B cell (primary cell): ENCODE results near the gene ADGRV1. TPM values are rescaled to one million over a fixed set of nuclear protein-coding genes. Genes with fewer than 3 reads are reported as not detected.

ENCODE experiments used
- ATAC-seq: fragments of 200-7000 bp; cut with Tn5 transposase; one replicate; pipeline ENCODE4 v1.10.0; 2021; ENCODE audit warnings: low read depth, mild to moderate bottlenecking, moderate number of reproducible peaks, moderate library complexity
- CTCF ChIA-PET: fragments of 350-600 bp; sonication (Branson Sonifier 250); formaldehyde crosslinking; loops from one replicate; lab custom pipeline; 2021; ENCODE audit warnings: antibody characterized with exemption, inconsistent platforms; lab: Charles Lee
- POLR2A ChIA-PET: fragments of 350-600 bp; sonication (Branson Sonifier 250); formaldehyde crosslinking; loops from one replicate; lab custom pipeline; 2021; ENCODE audit warnings: antibody characterized with exemption; lab: Charles Lee
- DNase-seq: peaks from one replicate; pipeline ENCODE4 v3.0.0; 2013
- H2AFZ ChIP-seq: 2 replicates; pipeline ENCODE4 v1.6.1; 2012; ENCODE audit warnings: mild to moderate bottlenecking, low read depth, low read length; ENCODE audit not compliant: insufficient read depth, poor library complexity, severe bottlenecking
- H3K27ac ChIP-seq, 2 donors: 1 replicate in 1 of 2; 2 replicates in 1 of 2; pipeline ENCODE4 v1.5.1; 2012 to 2013; ENCODE audit warnings: low read length in 2 of 2, mild to moderate bottlenecking in 2 of 2, moderate library complexity in 1 of 2
- H3K27me3 ChIP-seq, 4 experiments: fragments of 200-600 bp in 1 of 4; sonication (generic) in 1 of 4; replicated peaks in 1 of 4; 1 replicate in 2 of 4; 2 replicates in 2 of 4; pipeline versions ENCODE4 v1.6.1 to v1.7.0; 2013 to 2016; ENCODE audit warnings: low read length in 3 of 4, mild to moderate bottlenecking in 2 of 4, mixed read lengths in 1 of 4, moderate library complexity in 1 of 4; ENCODE audit not compliant: insufficient read depth in 4 of 4, control insufficient read depth in 3 of 4; ENCODE audit errors: control extremely low read depth in 1 of 4
- H3K36me3 ChIP-seq, 2 experiments: replicated peaks in 1 of 2; 1 replicate in 1 of 2; 2 replicates in 1 of 2; pipeline versions ENCODE4 v1.6.1 to v1.7.1; 2013; ENCODE audit warnings: low read length in 1 of 2; ENCODE audit not compliant: insufficient read depth in 2 of 2, control insufficient read depth in 1 of 2; ENCODE audit errors: control extremely low read depth in 1 of 2, extremely low read depth in 1 of 2
- H3K4me1 ChIP-seq, 2 donors: fragments of 200-600 bp in 1 of 2; sonication (generic) in 1 of 2; 1 replicate in 1 of 2; 2 replicates in 1 of 2; pipeline versions ENCODE4 v1.5.1 to v1.6.1; 2013 to 2017; ENCODE audit warnings: low read length in 2 of 2; ENCODE audit not compliant: control insufficient read depth in 2 of 2, insufficient read depth in 2 of 2
- H3K4me2 ChIP-seq: replicated peaks from 2 replicates; pipeline ENCODE3; 2012; ENCODE audit warnings: mild to moderate bottlenecking, low read depth, low read length; ENCODE audit not compliant: poor library complexity, severe bottlenecking
- H3K4me3 ChIP-seq, 5 experiments: fragments of 200-600 bp in 1 of 5; sonication (generic) in 1 of 5; 1 replicate in 3 of 5; 2 replicates in 2 of 5; pipeline versions ENCODE4 v1.5.1 to v1.7.0; 2011 to 2016; ENCODE audit warnings: low read length in 4 of 5, mild to moderate bottlenecking in 4 of 5, low read depth in 2 of 5, control low read depth in 1 of 5, moderate library complexity in 1 of 5; ENCODE audit not compliant: insufficient read depth in 1 of 5; ENCODE audit errors: control extremely low read depth in 1 of 5, extremely low read depth in 1 of 5
- H3K79me2 ChIP-seq: fragments of 200-600 bp; sonication (generic); one replicate; pipeline ENCODE4 v1.6.0; 2016; ENCODE audit warnings: low read length; ENCODE audit not compliant: control insufficient read depth, insufficient read depth
- H3K9ac ChIP-seq: fragments of 200-600 bp; sonication (generic); 2 replicates; pipeline ENCODE4 v1.6.1; 2017; ENCODE audit warnings: mild to moderate bottlenecking, low read length, moderate library complexity
- H3K9me3 ChIP-seq, 3 donors: one replicate each; pipeline versions ENCODE4 v1.6.1 to v1.7.1; 2013; ENCODE audit warnings: low read length in 2 of 3; ENCODE audit not compliant: control insufficient read depth in 2 of 3, insufficient read depth in 1 of 3; ENCODE audit errors: control extremely low read depth in 1 of 3
- H4K20me1 ChIP-seq: 2 replicates; pipeline ENCODE4 v1.6.0; 2012; ENCODE audit warnings: mild to moderate bottlenecking, low read length; ENCODE audit not compliant: insufficient read depth, control insufficient read depth, poor library complexity, severe bottlenecking
- H3K27ac Mint-ChIP-seq: one replicate; pipeline ENCODE4 v1.8.0; 2021; ENCODE audit warnings: mixed read lengths
- H3K27me3 Mint-ChIP-seq: one replicate; pipeline ENCODE4 v1.8.0; 2021; ENCODE audit warnings: mixed read lengths
- H3K4me1 Mint-ChIP-seq: one replicate; pipeline ENCODE4 v1.8.0; 2021; ENCODE audit warnings: mixed read lengths
- H3K4me3 Mint-ChIP-seq: one replicate; pipeline ENCODE4 v1.8.0; 2021; ENCODE audit warnings: mixed read lengths
- H3K9me3 Mint-ChIP-seq: one replicate; pipeline ENCODE4 v1.8.0; 2022; ENCODE audit warnings: mixed read lengths; ENCODE audit not compliant: insufficient read depth
- EZH2 ChIP-seq: IDR thresholded peaks from 2 replicates; pipeline ENCODE4 v1.6.1; 2012; ENCODE audit warnings: borderline replicate concordance, low read depth, mild to moderate bottlenecking, moderate library complexity, low read length; ENCODE audit not compliant: insufficient read depth, poor library complexity, severe bottlenecking
- WGBS: methylation state at CpG from one replicate; pipeline ENCODE4 v1.1.5; 2013; ENCODE audit warnings: missing lambda C conversion rate; ENCODE audit not compliant: insufficient coverage; 5-methylcytosine and 5-hydroxymethylcytosine counted together
- intact Hi-C: fragments of 100-400 bp; cut with micrococcal nuclease; formaldehyde crosslinking; loops from one replicate; pipeline ENCODE4 v1.10.0; 2022
- polyA plus RNA-seq: library from polyadenylated mRNA; depleted of rRNA; stranded (reverse); fragments of >200 nt; gene quantifications from 2 replicates; pipeline ENCODE4 v1.2.3, GENCODE V29; 2012
- total RNA-seq, 2 donors: library from RNA; stranded (reverse); fragments of 120-200 nt in 1 of 2; gene quantifications; 1 replicate in 1 of 2; 2 replicates in 1 of 2; pipeline versions ENCODE4 v1.2.3 to v1.2.4, GENCODE V29; 2013 to 2022
- TF ChIP-seq, protein P1 (sequence below): fragments of 200-600 bp; IDR thresholded peaks from one replicate; pipeline ENCODE4 v1.8.0; 2022; ENCODE audit warnings: antibody characterized with exemption, mild to moderate bottlenecking

Gene ADGRV1
- total and polyA plus RNA-seq, 2 donors (not counting 1 experiment from before 2014, with no cell fraction given), result 0.07 TPM; not detected in 1

DNA sequence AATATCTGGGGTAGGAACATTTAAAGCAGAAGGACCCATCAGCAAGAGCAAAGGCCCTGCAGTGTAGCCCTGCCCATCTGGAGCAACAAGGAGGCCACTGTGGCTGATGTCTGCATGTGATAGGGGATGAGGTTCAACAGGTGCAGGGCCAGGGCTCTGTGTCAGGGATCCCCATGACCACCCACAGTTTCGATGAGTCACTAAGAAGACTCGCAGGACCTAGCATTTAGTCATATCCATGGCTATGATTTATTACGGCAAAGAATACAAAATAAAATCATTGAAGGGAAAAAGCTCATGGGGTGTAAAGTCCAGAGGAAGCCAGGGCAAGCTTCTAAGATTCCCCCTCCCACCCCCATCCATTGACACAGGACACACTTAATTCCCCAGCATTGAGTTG, 188.6 kb downstream of the ADGRV1 start:
- Histone ChIP-seq H3K36me3 (no peaks in the 10 kb centered on the region), H4K20me1 (no peaks in the 10 kb centered on the region), H3K4me2 (no peak overlapping the region), H3K79me2 (no peaks in the 10 kb centered on the region), H3K9me3 (no peaks in the 10 kb centered on the region), H2AFZ (no peak overlapping the region), H3K4me1 (no peaks in the 10 kb centered on the region), H3K4me3 (no peak overlapping the region), H3K9ac (no peak overlapping the region), H3K27ac (no peak overlapping the region), H3K27me3 (peaks cover 0 to 3% (median 0%) of the 10 kb centered on the region in 4 experiments)
- no peak for DNase-seq
- no peak overlapping the region for H3K27ac Mint-ChIP-seq
- no peak overlapping the region for H3K4me3 Mint-ChIP-seq
- POLR2A ChIA-PET, result no interaction called here
- peaks cover 19% of the 10 kb centered on the region for H3K27me3 Mint-ChIP-seq
- no CpG with 5 or more reads among the region's 3 CpGs for WGBS
- TF ChIP-seq, protein P1, sequence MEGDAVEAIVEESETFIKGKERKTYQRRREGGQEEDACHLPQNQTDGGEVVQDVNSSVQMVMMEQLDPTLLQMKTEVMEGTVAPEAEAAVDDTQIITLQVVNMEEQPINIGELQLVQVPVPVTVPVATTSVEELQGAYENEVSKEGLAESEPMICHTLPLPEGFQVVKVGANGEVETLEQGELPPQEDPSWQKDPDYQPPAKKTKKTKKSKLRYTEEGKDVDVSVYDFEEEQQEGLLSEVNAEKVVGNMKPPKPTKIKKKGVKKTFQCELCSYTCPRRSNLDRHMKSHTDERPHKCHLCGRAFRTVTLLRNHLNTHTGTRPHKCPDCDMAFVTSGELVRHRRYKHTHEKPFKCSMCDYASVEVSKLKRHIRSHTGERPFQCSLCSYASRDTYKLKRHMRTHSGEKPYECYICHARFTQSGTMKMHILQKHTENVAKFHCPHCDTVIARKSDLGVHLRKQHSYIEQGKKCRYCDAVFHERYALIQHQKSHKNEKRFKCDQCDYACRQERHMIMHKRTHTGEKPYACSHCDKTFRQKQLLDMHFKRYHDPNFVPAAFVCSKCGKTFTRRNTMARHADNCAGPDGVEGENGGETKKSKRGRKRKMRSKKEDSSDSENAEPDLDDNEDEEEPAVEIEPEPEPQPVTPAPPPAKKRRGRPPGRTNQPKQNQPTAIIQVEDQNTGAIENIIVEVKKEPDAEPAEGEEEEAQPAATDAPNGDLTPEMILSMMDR, result no peak
- TF ChIP-seq EZH2, result no peak
- peaks cover 5% of the 10 kb centered on the region for H3K9me3 Mint-ChIP-seq
- intact Hi-C loops, result no loop called here
- CTCF ChIA-PET, result no interaction called here
- no peaks in the 10 kb centered on the region for H3K4me1 Mint-ChIP-seq
- no peak for ATAC-seq

DNA sequence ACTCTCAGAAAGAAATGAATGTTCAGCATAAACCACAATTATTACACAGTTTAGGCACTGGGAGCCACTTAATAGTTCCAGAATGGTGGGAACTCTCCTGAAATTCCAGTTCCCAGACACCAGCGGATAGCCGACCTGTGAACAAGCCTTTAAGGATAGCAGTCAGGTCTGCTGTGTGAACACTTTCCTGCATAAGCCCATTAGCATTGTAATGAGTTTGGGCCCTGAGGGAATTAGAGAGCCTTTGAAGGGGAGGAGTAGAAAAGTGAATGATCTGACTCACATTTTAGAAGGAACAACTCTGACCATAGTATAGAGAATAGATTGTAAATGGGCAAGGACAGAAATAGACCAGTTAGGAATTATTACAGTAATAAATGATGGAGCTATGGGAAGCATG, 189.1 kb downstream of the ADGRV1 start:
- H3K4me2 ChIP-seq, result no peak overlapping the region
- TF ChIP-seq, protein P1, result no peak
- no peak for TF ChIP-seq EZH2
- H3K27ac ChIP-seq, result no peak overlapping the region
- WGBS, result 89% methylated on average over 2 of the region's 2 CpGs
- H3K4me3 ChIP-seq, result no peak overlapping the region
- H3K27ac Mint-ChIP-seq, result no peak overlapping the region
- peaks cover 14% of the 10 kb centered on the region for H3K27me3 Mint-ChIP-seq
- ATAC-seq (no peak), DNase-seq (no peak)
- H2AFZ ChIP-seq, result no peak overlapping the region
- no peak overlapping the region for H3K9ac ChIP-seq
- ChIA-PET CTCF (no interaction called here), POLR2A (no interaction called here)
- peaks cover 5% of the 10 kb centered on the region for H3K9me3 Mint-ChIP-seq
- peaks cover 0 to 3% (median 0%) of the 10 kb centered on the region in 4 experiments for H3K27me3 ChIP-seq
- H3K4me1 ChIP-seq, result no peaks in the 10 kb centered on the region
- H3K9me3 ChIP-seq, result no peaks in the 10 kb centered on the region
- H4K20me1 ChIP-seq, result no peaks in the 10 kb centered on the region
- intact Hi-C loops, result no loop called here
- H3K79me2 ChIP-seq, result no peaks in the 10 kb centered on the region
- no peaks in the 10 kb centered on the region for H3K36me3 ChIP-seq
- H3K4me1 Mint-ChIP-seq, result no peaks in the 10 kb centered on the region
- no peak overlapping the region for H3K4me3 Mint-ChIP-seq
